ENCODE data around the gene ONECUT1. TPM values are rescaled to one million over a fixed set of nuclear protein-coding genes. Genes with fewer than 3 reads are reported as not detected.

ONECUT1 gene
- polyA plus RNA-seq, 3 donors from 2014 or later: not detected

DNA sequence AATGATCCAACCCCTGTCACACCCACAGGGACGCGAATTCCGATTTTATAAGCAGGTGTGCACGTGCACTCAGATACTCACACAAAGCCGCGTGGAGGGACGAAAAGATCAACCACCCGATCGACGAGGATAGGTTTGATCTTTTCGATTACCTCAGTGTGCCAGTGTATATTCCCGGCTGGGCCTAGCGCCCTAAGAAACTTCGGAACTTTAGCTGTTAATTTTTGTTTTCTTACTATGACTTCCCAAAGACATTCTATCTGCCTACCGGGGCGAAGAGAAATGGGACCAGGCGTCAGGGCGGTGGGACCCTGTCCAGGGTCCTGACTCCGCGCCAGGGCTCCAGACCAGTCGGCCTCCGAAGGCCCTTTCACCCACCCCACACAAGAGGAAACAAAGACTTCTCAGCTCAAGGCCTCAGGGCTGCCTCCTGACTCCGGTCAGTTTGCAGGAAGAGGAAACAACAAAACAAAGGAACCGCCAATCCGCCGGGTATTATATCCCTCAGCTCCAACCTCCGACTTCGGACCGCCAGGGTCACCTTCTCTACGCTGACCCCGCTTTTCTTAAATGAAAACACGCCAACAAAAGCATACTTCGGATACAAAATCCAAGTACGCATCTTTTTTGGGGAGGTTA, 6.8 kb downstream of the ONECUT1 start:
- Mint-ChIP-seq H3K4me3 (peak overlapping the region in 1 of 5 donors; percentile 20), H3K4me1 (peaks cover 8 to 10% of the 10 kb centered on the region in 2 donors)

DNA sequence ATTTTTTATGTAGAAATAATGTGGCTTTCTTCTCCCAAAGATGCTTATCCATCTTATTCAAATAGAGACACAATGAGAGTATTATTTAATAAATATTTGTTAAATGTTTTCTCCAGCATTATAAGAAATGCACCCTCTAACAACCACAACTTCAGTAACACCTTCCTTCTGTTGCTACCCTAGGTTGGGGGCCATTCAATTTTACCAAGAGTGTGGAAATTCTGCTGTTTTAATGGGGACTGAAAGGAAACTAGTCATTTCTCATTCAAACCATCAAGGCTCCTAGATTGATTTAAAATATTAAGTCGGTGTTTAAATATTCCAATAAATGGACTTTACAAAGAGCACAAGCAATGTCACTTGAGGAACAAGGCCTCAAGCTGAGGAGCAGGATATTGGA, 7.6 kb downstream of the ONECUT1 start:
- Mint-ChIP-seq H3K9me3 (no peaks in the 10 kb centered on the region), H3K27me3 (ENCODE audit: low read depth in 3 of 3) (peaks cover 22 to 40% (median 31%) of the 10 kb centered on the region in 3 donors), H3K27ac (no peak overlapping the region), H3K4me1 (peaks cover 8 to 10% of the 10 kb centered on the region in 2 donors), H3K36me3 (no peaks in the 10 kb centered on the region), H3K4me3 (no peak overlapping the region)
- no peak for DNase-seq

More for the DNA sequence above, 6.8 kb downstream of the ONECUT1 start:
- Mint-ChIP-seq H3K27ac (no peak overlapping the region), H3K27me3 (ENCODE audit: low read depth in 3 of 3) (peaks cover 21 to 44% (median 36%) of the 10 kb centered on the region in 3 donors), H3K9me3 (no peaks in the 10 kb centered on the region), H3K36me3 (no peaks in the 10 kb centered on the region)
- no peak for DNase-seq

DNA sequence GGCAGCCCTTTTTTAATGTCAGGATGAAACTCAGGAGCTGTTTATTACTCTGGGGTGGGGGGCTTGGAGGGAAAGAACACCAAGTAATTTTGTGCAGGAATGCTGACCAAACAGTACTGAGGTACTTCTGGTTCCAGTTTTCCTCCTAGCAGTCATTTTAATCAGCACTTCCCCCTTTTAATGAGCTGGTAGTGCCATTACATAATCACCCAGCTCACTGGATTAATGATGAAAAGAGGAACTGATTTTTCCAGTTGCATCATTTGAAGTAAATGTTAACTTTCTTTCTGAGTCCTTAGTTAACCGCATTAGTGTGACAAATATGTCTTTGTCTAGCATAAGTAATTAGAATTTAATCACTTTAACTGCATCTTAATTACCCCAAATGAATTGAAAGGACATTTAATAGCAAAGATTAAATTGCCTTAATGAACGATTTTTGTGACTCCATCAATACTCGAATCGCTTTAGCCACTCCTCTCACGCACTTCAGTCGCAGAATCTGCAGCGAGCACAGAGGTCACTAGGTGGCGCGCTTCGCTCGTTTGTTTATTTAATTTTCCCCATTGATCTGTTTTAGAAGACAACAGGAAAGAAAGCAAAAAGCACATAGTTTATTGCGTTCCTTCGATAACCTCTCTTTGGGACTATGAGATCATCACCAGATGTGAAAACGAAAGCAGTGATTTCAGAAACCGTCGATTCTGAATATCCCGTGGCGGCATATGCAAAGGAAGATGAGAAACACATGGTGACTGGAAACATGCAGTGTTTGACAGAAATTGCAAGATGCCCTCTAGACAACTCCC, 9.8 kb downstream of the ONECUT1 start:
- H3K36me3 Mint-ChIP-seq: no peaks in the 10 kb centered on the region
- DNase-seq: peak; percentile 11 to 47 (median 36)
- H3K4me1 Mint-ChIP-seq: peaks cover 8 to 10% of the 10 kb centered on the region in 2 donors
- peak overlapping the region; percentile 12 to 72 (median 37) for H3K4me3 Mint-ChIP-seq
- H3K27me3 Mint-ChIP-seq (ENCODE audit: low read depth in 3 of 3): peaks cover 21 to 45% (median 32%) of the 10 kb centered on the region in 3 donors
- H3K27ac Mint-ChIP-seq: no peak overlapping the region
- H3K9me3 Mint-ChIP-seq: no peaks in the 10 kb centered on the region

- H3K27me3 Mint-ChIP-seq (ENCODE audit: low read depth in 3 of 3): peaks cover 22 to 41% (median 23%) of the 10 kb centered on the region in 3 donors
- no peak overlapping the region for H3K4me3 Mint-ChIP-seq
- DNase-seq: no peak
- H3K36me3 Mint-ChIP-seq: no peaks in the 10 kb centered on the region
- H3K9me3 Mint-ChIP-seq: no peaks in the 10 kb centered on the region
- no peak overlapping the region for H3K27ac Mint-ChIP-seq
- H3K4me1 Mint-ChIP-seq: peaks cover 6 to 8% of the 10 kb centered on the region in 2 donors
Measured at GRCh38 chr15:52778457-52778856, 11.7 kb downstream of the ONECUT1 start.

DNA sequence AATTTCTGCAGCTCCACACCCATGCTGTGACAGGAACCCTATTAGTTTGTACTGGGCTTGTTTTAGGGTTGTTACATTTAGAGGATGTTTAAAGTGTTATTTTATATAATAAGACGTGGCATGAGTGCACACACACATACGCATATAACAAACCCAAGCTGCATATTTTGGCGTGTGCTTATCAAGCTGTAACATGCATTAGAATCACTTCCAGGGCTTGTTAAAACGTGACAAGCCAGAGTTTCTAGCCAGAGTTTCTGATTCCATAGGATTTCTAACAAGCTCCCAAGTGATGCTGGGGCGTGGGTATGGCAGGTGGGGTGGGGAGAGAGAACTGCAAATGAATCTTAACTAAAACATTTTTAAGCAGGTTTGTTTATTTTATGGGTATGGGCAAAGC, 17.4 kb downstream of the ONECUT1 start:
- H3K4me1 Mint-ChIP-seq: no peaks in the 10 kb centered on the region
- peaks cover 2 to 23% (median 13%) of the 10 kb centered on the region in 3 donors for H3K27me3 Mint-ChIP-seq (ENCODE audit: low read depth in 3 of 3)
- no peaks in the 10 kb centered on the region for H3K9me3 Mint-ChIP-seq
- H3K27ac Mint-ChIP-seq: no peak overlapping the region
- H3K36me3 Mint-ChIP-seq: no peaks in the 10 kb centered on the region
- DNase-seq: no peak
- H3K4me3 Mint-ChIP-seq: no peak overlapping the region

DNA sequence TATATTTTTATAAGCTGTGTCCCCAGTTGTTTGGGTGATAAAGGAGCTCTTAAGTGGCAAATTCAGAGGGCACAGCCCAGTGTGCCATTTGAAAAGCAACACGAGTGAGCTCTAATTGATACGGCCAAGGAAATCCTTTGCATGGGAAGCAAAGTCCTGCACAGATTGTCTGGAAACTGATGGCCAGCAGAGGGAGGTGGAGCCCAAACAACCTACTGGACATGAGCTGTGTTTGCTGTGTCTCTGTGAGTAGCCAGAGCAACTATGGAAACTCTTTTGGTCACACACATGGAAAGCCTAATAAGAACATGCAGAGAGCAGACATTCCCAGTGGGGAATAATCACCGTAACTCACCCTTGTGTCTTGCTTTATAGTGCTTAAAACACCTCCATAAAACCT, 24.4 kb downstream of the ONECUT1 start:
- no peak for DNase-seq
- peaks cover 6 to 14% (median 9%) of the 10 kb centered on the region in 3 donors for H3K27me3 Mint-ChIP-seq (ENCODE audit: low read depth in 3 of 3)
- H3K4me1 Mint-ChIP-seq: no peaks in the 10 kb centered on the region

GRCh38 chr15:52764731-52765130, 25.4 kb downstream of the ONECUT1 start:
- peaks cover 6 to 12% (median 10%) of the 10 kb centered on the region in 3 donors for H3K27me3 Mint-ChIP-seq (ENCODE audit: low read depth in 3 of 3)
- no peak overlapping the region for H3K27ac Mint-ChIP-seq
- H3K9me3 Mint-ChIP-seq: no peaks in the 10 kb centered on the region
- no peak for DNase-seq
- H3K36me3 Mint-ChIP-seq: no peaks in the 10 kb centered on the region
- H3K4me1 Mint-ChIP-seq: no peaks in the 10 kb centered on the region
- no peak overlapping the region for H3K4me3 Mint-ChIP-seq

More for the DNA sequence above, 24.4 kb downstream of the ONECUT1 start:
- H3K4me3 Mint-ChIP-seq: no peak overlapping the region
- H3K36me3 Mint-ChIP-seq: no peaks in the 10 kb centered on the region
- no peak overlapping the region for H3K27ac Mint-ChIP-seq
- H3K9me3 Mint-ChIP-seq: no peaks in the 10 kb centered on the region

DNA sequence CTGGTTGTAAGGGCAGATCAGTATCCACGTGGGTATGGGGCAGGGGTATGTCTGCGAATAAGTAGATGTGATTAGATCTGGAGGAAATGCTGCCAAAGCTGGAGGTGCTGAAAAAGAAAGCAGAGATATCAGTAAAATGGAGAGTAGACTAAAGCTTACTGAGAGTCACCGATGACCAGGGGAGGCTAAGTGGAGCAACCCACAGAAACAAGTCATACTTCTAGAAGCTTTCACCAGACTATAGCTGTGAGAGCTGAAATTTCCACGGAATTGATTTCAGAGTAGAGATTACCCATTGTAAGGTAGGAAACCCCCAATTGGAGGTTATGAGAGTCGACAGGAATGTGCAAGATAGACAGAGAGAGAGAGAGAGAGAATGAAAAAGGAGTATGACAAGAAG, 27.5 kb downstream of the ONECUT1 start:
- no peak overlapping the region for H3K4me3 Mint-ChIP-seq
- no peak overlapping the region for H3K27ac Mint-ChIP-seq
- peaks cover 5 to 6% (median 6%) of the 10 kb centered on the region in 3 donors for H3K27me3 Mint-ChIP-seq (ENCODE audit: low read depth in 3 of 3)
- no peak for DNase-seq
- no peaks in the 10 kb centered on the region for H3K4me1 Mint-ChIP-seq
- H3K36me3 Mint-ChIP-seq: no peaks in the 10 kb centered on the region
- H3K9me3 Mint-ChIP-seq: no peaks in the 10 kb centered on the region

DNA sequence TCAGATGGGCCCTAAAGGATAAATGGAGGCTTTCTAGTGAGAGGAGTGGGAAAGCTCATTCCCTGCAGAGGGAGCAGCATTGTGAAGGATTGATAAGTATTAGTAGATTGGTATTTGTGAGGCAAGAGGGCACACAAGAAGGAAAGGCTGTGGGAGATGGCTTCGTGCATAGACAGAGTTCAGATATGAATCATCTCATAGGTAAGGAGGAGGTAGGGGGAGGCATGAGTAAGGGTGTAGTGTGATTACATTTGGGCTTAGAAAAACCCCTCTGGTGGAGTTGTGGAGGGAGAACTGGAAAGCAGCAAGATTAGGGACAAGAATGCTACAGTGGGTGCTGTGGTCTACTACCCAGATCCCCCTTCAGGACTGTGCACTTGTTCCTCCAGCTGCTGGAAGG, 29.6 kb downstream of the ONECUT1 start:
- Mint-ChIP-seq H3K27me3 (ENCODE audit: low read depth in 3 of 3) (peaks cover 4 to 6% (median 5%) of the 10 kb centered on the region in 3 donors), H3K36me3 (no peaks in the 10 kb centered on the region), H3K27ac (no peak overlapping the region)

GRCh38 chr15:52759969-52760368, 30.2 kb downstream of the ONECUT1 start:
- H3K4me3 Mint-ChIP-seq: no peak overlapping the region
- no peak overlapping the region for H3K27ac Mint-ChIP-seq
- H3K9me3 Mint-ChIP-seq: no peaks in the 10 kb centered on the region
- no peaks in the 10 kb centered on the region for H3K4me1 Mint-ChIP-seq
- DNase-seq: no peak
- H3K27me3 Mint-ChIP-seq (ENCODE audit: low read depth in 3 of 3): peaks cover 1 to 7% (median 6%) of the 10 kb centered on the region in 3 donors
- no peaks in the 10 kb centered on the region for H3K36me3 Mint-ChIP-seq

More for the DNA sequence above, 29.6 kb downstream of the ONECUT1 start:
- Mint-ChIP-seq H3K4me3 (no peak overlapping the region), H3K9me3 (no peaks in the 10 kb centered on the region), H3K4me1 (no peaks in the 10 kb centered on the region)
- no peak for DNase-seq

DNA sequence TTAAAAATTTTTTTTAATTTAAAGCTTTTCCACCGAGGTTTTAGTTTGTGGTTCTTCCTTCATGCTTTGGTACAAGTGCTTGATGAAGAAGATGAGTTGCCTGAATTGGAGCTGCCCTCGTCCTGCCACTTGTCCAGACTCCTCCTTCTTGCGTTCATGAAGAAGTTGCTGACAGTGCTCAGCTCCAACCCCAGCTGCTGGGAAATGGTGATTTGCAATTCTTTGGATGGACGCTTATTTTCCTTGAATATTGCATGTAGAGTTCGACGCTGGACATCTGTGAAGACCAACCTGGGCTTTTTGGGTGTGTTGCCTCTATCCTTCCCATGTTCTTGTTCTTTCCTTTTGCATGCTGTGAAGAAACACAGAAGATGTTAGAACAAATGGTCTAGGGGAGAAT, 32.6 kb downstream of the ONECUT1 start:
- Mint-ChIP-seq H3K27me3 (ENCODE audit: low read depth in 3 of 3) (peaks cover 3 to 5% (median 3%) of the 10 kb centered on the region in 3 donors), H3K4me3 (no peak overlapping the region), H3K9me3 (no peaks in the 10 kb centered on the region), H3K27ac (no peak overlapping the region), H3K4me1 (no peaks in the 10 kb centered on the region), H3K36me3 (no peaks in the 10 kb centered on the region)
- DNase-seq: no peak

- no peaks in the 10 kb centered on the region for H3K4me1 Mint-ChIP-seq
- H3K27me3 Mint-ChIP-seq (ENCODE audit: low read depth in 3 of 3): peaks cover 4 to 6% (median 5%) of the 10 kb centered on the region in 3 donors
- peaks cover 0 to 1% (median 0%) of the 10 kb centered on the region in 6 donors for H3K9me3 Mint-ChIP-seq
- H3K4me3 Mint-ChIP-seq: no peak overlapping the region
- H3K27ac Mint-ChIP-seq: no peak overlapping the region
- DNase-seq: no peak
- H3K36me3 Mint-ChIP-seq: no peaks in the 10 kb centered on the region
Measured at GRCh38 chr15:52751522-52751921, 38.6 kb downstream of the ONECUT1 start.

- H3K9me3 Mint-ChIP-seq: peaks cover 0 to 1% (median 0%) of the 10 kb centered on the region in 6 donors
- H3K27me3 Mint-ChIP-seq (ENCODE audit: low read depth in 3 of 3): peaks cover 4 to 7% (median 6%) of the 10 kb centered on the region in 3 donors
- no peak for DNase-seq
- no peak overlapping the region for H3K27ac Mint-ChIP-seq
- no peaks in the 10 kb centered on the region for H3K4me1 Mint-ChIP-seq
- H3K36me3 Mint-ChIP-seq: no peaks in the 10 kb centered on the region
- H3K4me3 Mint-ChIP-seq: no peak overlapping the region
Measured at GRCh38 chr15:52749258-52749657, 40.9 kb downstream of the ONECUT1 start.

DNA sequence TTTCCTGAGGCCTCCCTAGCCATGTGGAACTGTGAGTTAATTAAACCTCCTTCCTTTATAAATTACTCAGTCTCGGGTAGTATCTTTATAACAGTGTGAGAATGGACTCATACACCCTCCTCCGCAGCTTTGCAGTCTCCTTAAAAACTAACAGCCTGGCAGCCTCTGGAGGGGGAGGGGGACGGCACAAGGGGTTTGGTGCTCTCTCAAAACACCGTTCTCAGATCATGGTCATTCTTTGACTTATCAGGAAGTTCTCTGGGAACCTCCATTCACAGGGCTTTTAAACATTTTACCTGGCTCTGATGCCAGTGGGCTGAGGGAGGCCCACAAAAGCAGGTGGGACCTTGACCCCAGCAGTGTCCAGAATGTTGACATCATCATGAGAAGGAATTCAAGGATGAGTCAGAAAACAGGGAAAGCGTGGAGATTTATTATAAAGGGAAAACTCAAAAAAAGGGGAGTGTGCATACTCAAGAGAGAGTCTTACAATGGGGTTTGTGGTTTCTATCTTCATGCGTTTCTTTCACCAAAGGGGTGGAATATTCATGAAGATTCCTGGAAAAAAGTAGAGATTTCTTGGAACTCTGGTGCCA, 43.9 kb downstream of the ONECUT1 start:
- no peaks in the 10 kb centered on the region for H3K36me3 Mint-ChIP-seq
- H3K27ac Mint-ChIP-seq: no peak overlapping the region
- peaks cover 0 to 1% (median 0%) of the 10 kb centered on the region in 6 donors for H3K9me3 Mint-ChIP-seq
- peaks cover 2 to 5% (median 4%) of the 10 kb centered on the region in 3 donors for H3K27me3 Mint-ChIP-seq (ENCODE audit: low read depth in 3 of 3)
- no peak overlapping the region for H3K4me3 Mint-ChIP-seq
- no peak for DNase-seq
- no peaks in the 10 kb centered on the region for H3K4me1 Mint-ChIP-seq

Data from immature natural killer cell (primary cell).